SK-N-SH (cell line): Measurements from ENCODE around the gene RARG. TPM values are rescaled to one million over a fixed set of nuclear protein-coding genes. Genes with fewer than 3 reads are reported as not detected.

ENCODE experiments used
- CTCF ChIA-PET: fragments of 300-600, 350-600 bp; formaldehyde crosslinking; extraction: SDS; loops from one replicate; lab custom pipeline; 2021; lab: Yijun Ruan, JAX
- POLR2A ChIA-PET: fragments of 350-600 bp; sonication (Branson Sonifier 250); formaldehyde crosslinking; extraction: SDS; loops from one replicate; lab custom pipeline; 2020; ENCODE audit warnings: antibody characterized with exemption, inconsistent platforms; lab: Yijun Ruan, JAX
- DNase-seq: peaks from one replicate; pipeline ENCODE4 v3.0.0; 2012
- H2AFZ ChIP-seq: fragments of 200-600 bp; sonication (generic); 2 replicates; pipeline ENCODE4 v1.8.1; 2016; ENCODE audit warnings: antibody characterized with exemption, mild to moderate bottlenecking, low read depth
- H3F3A ChIP-seq: fragments of 200-600 bp; sonication (generic); replicated peaks from 2 replicates; pipeline ENCODE3; 2016; ENCODE audit warnings: antibody characterized with exemption, mild to moderate bottlenecking; ENCODE audit not compliant: insufficient read depth
- H3K27ac ChIP-seq, 2 experiments: fragments of 200-500 bp in 1 of 2; fragments of 200-600 bp in 1 of 2; sonication (Bioruptor generic) in 1 of 2; sonication (generic), shearing (Covaris generic) in 1 of 2; 2 replicates each; pipeline versions ENCODE4 v1.5.1 to v1.6.1; 2014 to 2016; ENCODE audit warnings: low read depth in 2 of 2, inconsistent platforms in 1 of 2, low read length in 1 of 2, mild to moderate bottlenecking in 1 of 2, mixed read lengths in 1 of 2
- H3K27me3 ChIP-seq: fragments of 200-600 bp; sonication (generic), shearing (Covaris generic); 2 replicates; pipeline ENCODE4 v1.6.1; 2016; ENCODE audit warnings: mixed run types; ENCODE audit not compliant: insufficient read depth
- H3K36me3 ChIP-seq, 2 experiments: fragments of 200-500 bp in 1 of 2; fragments of 200-600 bp in 1 of 2; sonication (Bioruptor generic) in 1 of 2; sonication (generic) in 1 of 2; replicated peaks in 1 of 2; 2 replicates each; pipeline versions ENCODE3 to v1.5.1; 2014 to 2016; ENCODE audit warnings: low read length in 1 of 2, mild to moderate bottlenecking in 1 of 2; ENCODE audit not compliant: insufficient read depth in 2 of 2, control insufficient read depth in 1 of 2
- H3K4me1 ChIP-seq, 2 experiments: fragments of 200-500 bp in 1 of 2; fragments of 200-600 bp in 1 of 2; sonication (Bioruptor generic) in 1 of 2; sonication (generic), shearing (Covaris generic) in 1 of 2; 2 replicates each; pipeline versions ENCODE4 v1.5.1 to v1.6.1; 2014 to 2016; ENCODE audit warnings: low read depth in 1 of 2, low read length in 1 of 2, mixed run types in 1 of 2; ENCODE audit not compliant: insufficient read depth in 2 of 2, control insufficient read depth in 1 of 2
- H3K4me2 ChIP-seq: fragments of 200-600 bp; sonication (generic), shearing (Covaris generic); 2 replicates; pipeline ENCODE4 v1.6.1; 2017; ENCODE audit warnings: mixed run types
- H3K4me3 ChIP-seq, 2 experiments: fragments of 200-500 bp in 1 of 2; fragments of 200-600 bp in 1 of 2; sonication (Bioruptor generic) in 1 of 2; sonication (generic), shearing (Covaris generic) in 1 of 2; 2 replicates each; pipeline versions ENCODE4 v1.5.1 to v1.8.1; 2014 to 2016; ENCODE audit warnings: low read depth in 2 of 2, inconsistent platforms in 1 of 2, low read length in 1 of 2, mild to moderate bottlenecking in 1 of 2, mixed read lengths in 1 of 2, moderate library complexity in 1 of 2
- H3K79me2 ChIP-seq: fragments of 200-600 bp; sonication (generic); 2 replicates; pipeline ENCODE4 v1.8.1; 2017; ENCODE audit warnings: mild to moderate bottlenecking; ENCODE audit not compliant: insufficient read depth
- H3K9ac ChIP-seq: fragments of 200-600 bp; sonication (generic); 2 replicates; pipeline ENCODE4 v1.6.1; 2017; ENCODE audit warnings: mixed run types
- H3K9me2 ChIP-seq: fragments of 200-600 bp; sonication (generic); 2 replicates; pipeline ENCODE4 v1.6.1; 2017; ENCODE audit warnings: mixed run types
- H3K9me3 ChIP-seq: fragments of 200-600 bp; sonication (generic); 2 replicates; pipeline ENCODE4 v1.6.1; 2017; ENCODE audit warnings: mixed run types, mild to moderate bottlenecking, moderate library complexity
- H4K20me1 ChIP-seq: fragments of 200-600 bp; sonication (generic); 2 replicates; pipeline ENCODE4 v1.6.1; 2017; ENCODE audit warnings: mild to moderate bottlenecking, mixed run types; ENCODE audit not compliant: insufficient read depth
- CHD2 ChIP-seq: fragments of 150-350 bp; IDR thresholded peaks from 2 replicates; pipeline ENCODE4 v1.6.1; 2018; ENCODE audit warnings: low read length; ENCODE audit not compliant: partially characterized antibody
- ELF1 ChIP-seq: IDR thresholded peaks from 2 replicates; pipeline ENCODE4 v1.4.0; 2012
- FOSL2 ChIP-seq: IDR thresholded peaks from 2 replicates; pipeline ENCODE4 v1.4.0; 2012; ENCODE audit warnings: low read depth, mild to moderate bottlenecking, moderate library complexity, borderline replicate concordance
- FOXJ3 ChIP-seq: sonication (generic); formaldehyde crosslinking; IDR thresholded peaks from 2 replicates; pipeline ENCODE4 v1.5.1; 2020; ENCODE audit warnings: mild to moderate bottlenecking, missing genetic modification reagents
- GABPA ChIP-seq: IDR thresholded peaks from 2 replicates; pipeline ENCODE4 v1.4.0; 2012; ENCODE audit warnings: low read depth, mild to moderate bottlenecking
- GATA2 ChIP-seq: sonication (generic); formaldehyde crosslinking; IDR thresholded peaks from 2 replicates; pipeline ENCODE4 v1.5.0; 2020; ENCODE audit warnings: mild to moderate bottlenecking, missing genetic modification reagents
- IRF3 ChIP-seq: fragments of 150-350 bp; IDR thresholded peaks from 2 replicates; pipeline ENCODE4 v1.6.1; 2016; ENCODE audit warnings: mild to moderate bottlenecking, low read depth, low read length
- MEF2A ChIP-seq: IDR thresholded peaks from 2 replicates; pipeline ENCODE4 v1.4.0; 2012; ENCODE audit warnings: low read depth, borderline replicate concordance
- MXI1 ChIP-seq: IDR thresholded peaks from 2 replicates; pipeline ENCODE4 v1.6.1; 2012; ENCODE audit warnings: mild to moderate bottlenecking, low read depth, low read length, improper control_type of control experiment
- NFIC ChIP-seq: IDR thresholded peaks from 2 replicates; pipeline ENCODE4 v1.4.0; 2012; ENCODE audit warnings: borderline replicate concordance
- POLR2AphosphoS5 ChIP-seq: IDR thresholded peaks from 2 replicates; pipeline ENCODE4 v1.6.1; 2012; ENCODE audit warnings: low read depth, low read length
- RCOR1 ChIP-seq: fragments of 150-350 bp; IDR thresholded peaks from 2 replicates; pipeline ENCODE4 v1.6.1; 2017; ENCODE audit warnings: antibody characterized with exemption, low read length
- RFX5 ChIP-seq: IDR thresholded peaks from 2 replicates; pipeline ENCODE4 v1.6.1; 2012; ENCODE audit warnings: mild to moderate bottlenecking, improper control_type of control experiment, low read length
- RXRA ChIP-seq: IDR thresholded peaks from 2 replicates; pipeline ENCODE4 v1.4.0; 2012; ENCODE audit warnings: low read depth, mild to moderate bottlenecking, borderline replicate concordance
- SIN3A ChIP-seq: IDR thresholded peaks from 2 replicates; pipeline ENCODE4 v1.6.1; 2012; ENCODE audit warnings: low read depth, mild to moderate bottlenecking, low read length, moderate library complexity, borderline replicate concordance
- TCF12 ChIP-seq: IDR thresholded peaks from 2 replicates; pipeline ENCODE4 v1.4.0; 2012
- whole genome bisulfite sequencing: methylation state at CpG from one replicate; pipeline ENCODE4 v1.1.6; 2017; ENCODE audit warnings: low lambda C conversion rate; 5-methylcytosine and 5-hydroxymethylcytosine counted together
- polyA plus RNA-seq, 3 experiments: library from polyadenylated mRNA; depleted of rRNA; stranded (reverse); fragments of >200 nt; gene quantifications; 2 replicates each; pipeline ENCODE4 v1.2.3, GENCODE V29; 2012
- TF ChIP-seq, protein P1 (sequence below): fragments of 150-350 bp; IDR thresholded peaks from 2 replicates; pipeline ENCODE4 v1.6.1; 2017; ENCODE audit warnings: antibody characterized with exemption, low read length, low read depth, borderline replicate concordance
- TF ChIP-seq, protein P2 (sequence below): IDR thresholded peaks from 2 replicates; pipeline ENCODE4 v1.4.0; 2012; ENCODE audit warnings: low read depth, borderline replicate concordance

RARG gene
- polyA plus RNA-seq, 1 of the 3 experiments (the other 2 are of a cell fraction) = 36.6 TPM

DNA sequence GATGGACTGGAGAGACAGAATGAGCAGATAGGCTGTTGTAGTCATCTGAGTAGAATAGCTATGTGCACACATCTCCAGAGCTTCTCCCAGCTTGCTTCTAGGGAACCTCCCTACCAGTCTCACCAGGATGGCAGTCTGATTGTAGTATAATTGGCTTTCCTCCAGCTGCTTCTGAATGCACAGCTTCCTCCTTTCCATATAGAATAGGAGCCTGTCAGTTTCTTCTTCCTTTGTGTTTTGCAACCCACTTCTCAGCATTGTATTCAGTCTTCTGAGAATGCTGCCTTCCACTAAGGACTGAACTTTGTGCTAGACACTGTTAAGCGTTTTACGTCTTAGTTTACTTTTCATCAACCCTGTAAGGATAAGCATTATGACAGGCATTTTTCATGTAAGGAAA, 49.1 kb downstream of the RARG start:
- H3K9ac ChIP-seq = no peak overlapping the region
- H4K20me1 ChIP-seq = no peaks in the 10 kb centered on the region; the same call in 1 of the 2 replicates
- peaks cover 41% of the 10 kb centered on the region for H3K79me2 ChIP-seq
- ChIA-PET POLR2A (no interaction called here), CTCF (interaction anchor here (0.7 to 23.1 kb wide), 9 partner anchors 8 to 85 kb away, joined by 3 to 272 read pairs (median 4); partner anchors contain the start of gene ESPL1)
- no peak overlapping the region for H3K27ac ChIP-seq
- TF ChIP-seq GATA2 = no peak
- TF ChIP-seq, protein P1, sequence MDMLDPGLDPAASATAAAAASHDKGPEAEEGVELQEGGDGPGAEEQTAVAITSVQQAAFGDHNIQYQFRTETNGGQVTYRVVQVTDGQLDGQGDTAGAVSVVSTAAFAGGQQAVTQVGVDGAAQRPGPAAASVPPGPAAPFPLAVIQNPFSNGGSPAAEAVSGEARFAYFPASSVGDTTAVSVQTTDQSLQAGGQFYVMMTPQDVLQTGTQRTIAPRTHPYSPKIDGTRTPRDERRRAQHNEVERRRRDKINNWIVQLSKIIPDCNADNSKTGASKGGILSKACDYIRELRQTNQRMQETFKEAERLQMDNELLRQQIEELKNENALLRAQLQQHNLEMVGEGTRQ = no peak
- TF ChIP-seq RCOR1 = no peak
- TF ChIP-seq TCF12 = no peak
- no peak for TF ChIP-seq FOXJ3
- TF ChIP-seq, protein P2, sequence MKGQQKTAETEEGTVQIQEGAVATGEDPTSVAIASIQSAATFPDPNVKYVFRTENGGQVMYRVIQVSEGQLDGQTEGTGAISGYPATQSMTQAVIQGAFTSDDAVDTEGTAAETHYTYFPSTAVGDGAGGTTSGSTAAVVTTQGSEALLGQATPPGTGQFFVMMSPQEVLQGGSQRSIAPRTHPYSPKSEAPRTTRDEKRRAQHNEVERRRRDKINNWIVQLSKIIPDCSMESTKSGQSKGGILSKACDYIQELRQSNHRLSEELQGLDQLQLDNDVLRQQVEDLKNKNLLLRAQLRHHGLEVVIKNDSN = no peak
- TF ChIP-seq RFX5 = no peak
- TF ChIP-seq RXRA = no peak
- no peak for TF ChIP-seq CHD2
- no peak for TF ChIP-seq FOSL2
- TF ChIP-seq SIN3A = no peak
- TF ChIP-seq IRF3 = no peak
- H2AFZ ChIP-seq = no peak overlapping the region
- H3K27me3 ChIP-seq = no peaks in the 10 kb centered on the region
- H3K36me3 ChIP-seq = peaks cover 56 to 57% of the 10 kb centered on the region in 2 experiments
- no peak for DNase-seq
- H3F3A ChIP-seq = peaks cover 20% of the 10 kb centered on the region
- peaks cover 16 to 37% of the 10 kb centered on the region in 2 experiments; a peak in 3 of 4 replicates for H3K4me1 ChIP-seq
- peak overlapping the region; percentile 97 for H3K4me2 ChIP-seq
- peak overlapping the region in 1 of 2 experiments; percentile 0; a peak in 1 of 4 replicates for H3K4me3 ChIP-seq
- WGBS = 98% methylated on average over 2 of the region's 2 CpGs
- no peaks in the 10 kb centered on the region for H3K9me2 ChIP-seq
- no peaks in the 10 kb centered on the region for H3K9me3 ChIP-seq

DNA sequence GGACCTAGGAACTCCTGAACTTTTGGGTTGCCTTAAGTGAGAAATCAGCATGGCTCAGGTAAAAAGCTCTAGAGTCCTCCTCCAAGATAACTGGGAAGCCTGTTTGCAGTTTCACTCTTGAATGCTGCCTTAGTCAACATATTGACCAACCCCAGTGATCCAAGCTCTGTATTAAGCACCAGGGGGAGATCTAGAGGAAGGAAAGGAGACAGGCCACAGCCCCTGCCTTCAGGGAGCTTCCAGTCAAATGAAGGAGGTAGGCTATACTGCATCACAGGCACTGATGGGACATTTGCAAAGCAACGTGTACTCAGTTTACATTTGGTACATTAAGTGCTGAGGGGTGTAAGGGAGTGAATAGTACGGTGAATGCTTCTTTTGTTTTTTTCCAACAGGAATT, 50.1 kb downstream of the RARG start:
- H3K4me1 ChIP-seq = peaks cover 16 to 37% of the 10 kb centered on the region in 2 experiments; a peak in 3 of 4 replicates
- peak overlapping the region; percentile 83; the same call in 1 of the 2 replicates for H3K9ac ChIP-seq
- TF ChIP-seq GATA2 (no peak), MXI1 (no peak), MEF2A (no peak), RXRA (no peak), NFIC (no peak), ELF1 (no peak), RFX5 (no peak), FOXJ3 (no peak), RCOR1 (no peak), FOSL2 (no peak), GABPA (no peak), POLR2AphosphoS5 (no peak)
- TF ChIP-seq, protein P2 = no peak
- no peaks in the 10 kb centered on the region for H3K27me3 ChIP-seq
- peaks cover 46 to 47% of the 10 kb centered on the region in 2 experiments for H3K36me3 ChIP-seq
- H2AFZ ChIP-seq = no peak overlapping the region
- no peaks in the 10 kb centered on the region for H3K9me3 ChIP-seq
- peaks cover 20% of the 10 kb centered on the region for H3F3A ChIP-seq
- no peaks in the 10 kb centered on the region for H3K9me2 ChIP-seq
- peak overlapping the region; percentile 77 to 78 for H3K4me3 ChIP-seq
- ChIA-PET CTCF (interaction anchor here (0.6 to 23.1 kb wide), 16 partner anchors 9 to 129 kb away, joined by 3 to 272 read pairs (median 4); partner anchors contain the start of gene ESPL1), POLR2A (interaction anchor here (0.6 to 2.1 kb wide), 3 partner anchors 10 to 176 kb away, joined by 3 to 4 read pairs (median 4); partner anchors contain the start of genes EIF4B and ESPL1)
- DNase-seq = no peak
- 97% methylated on average over 2 of the region's 2 CpGs for WGBS
- peak overlapping the region; percentile 97 for H3K4me2 ChIP-seq
- H4K20me1 ChIP-seq = no peaks in the 10 kb centered on the region; the same call in 1 of the 2 replicates
- peak overlapping the region; percentile 89 to 97; a peak in 2 of 4 replicates for H3K27ac ChIP-seq
- H3K79me2 ChIP-seq = peaks cover 41% of the 10 kb centered on the region
